WTC11 (cell line): Measurements from ENCODE around the gene DNAH5. TPM values are rescaled to one million over a fixed set of nuclear protein-coding genes. Genes with fewer than 3 reads are reported as not detected.

Source experiments
- ATAC-seq: fragments of 200-7000 bp; cut with Tn5 transposase; 2 replicates; pipeline ENCODE4 v1.10.0; 2021; ENCODE audit warnings: mild to moderate bottlenecking, moderate library complexity
- CTCF ChIA-PET: fragments of 300-600 bp; sonication (Branson Sonifier 250); formaldehyde crosslinking; loops from one replicate; lab custom pipeline; 2021; ENCODE audit warnings: antibody characterized with exemption; lab: Charles Lee
- POLR2A ChIA-PET: fragments of 350-600 bp; sonication (Branson Sonifier 250); formaldehyde crosslinking; loops from one replicate; lab custom pipeline; 2021; ENCODE audit warnings: antibody characterized with exemption; lab: Charles Lee
- DNase-seq: peaks from one replicate; pipeline ENCODE4 v3.0.0; 2021; ENCODE audit warnings: low spot score
- H3K27ac Mint-ChIP-seq: 2 replicates; pipeline ENCODE4 v1.8.0; 2021; ENCODE audit warnings: mixed read lengths
- H3K27me3 Mint-ChIP-seq: 2 replicates; pipeline ENCODE4 v1.8.0; 2021; ENCODE audit warnings: low read depth, mild to moderate bottlenecking, moderate library complexity, mixed read lengths
- H3K36me3 Mint-ChIP-seq: 2 replicates; pipeline ENCODE4 v1.8.0; 2021; ENCODE audit warnings: mixed read lengths
- H3K4me1 Mint-ChIP-seq: 2 replicates; pipeline ENCODE4 v1.8.0; 2022; ENCODE audit warnings: mixed read lengths
- H3K4me3 Mint-ChIP-seq: 2 replicates; pipeline ENCODE4 v1.8.0; 2021; ENCODE audit warnings: mild to moderate bottlenecking, moderate library complexity, mixed read lengths
- H3K9me3 Mint-ChIP-seq: 2 replicates; pipeline ENCODE4 v1.8.0; 2021; ENCODE audit warnings: mixed read lengths
- CREM ChIP-seq: sonication (generic); formaldehyde crosslinking; IDR thresholded peaks from 2 replicates; pipeline ENCODE4 v1.8.1; 2022; ENCODE audit warnings: mild to moderate bottlenecking, missing genetic modification reagents, moderate library complexity
- ETV6 ChIP-seq: sonication (generic); formaldehyde crosslinking; IDR thresholded peaks from 2 replicates; pipeline ENCODE4 v1.8.1; 2022; ENCODE audit warnings: mild to moderate bottlenecking, missing genetic modification reagents
- FOXK1 ChIP-seq: sonication (generic); formaldehyde crosslinking; IDR thresholded peaks from 2 replicates; pipeline ENCODE4 v1.8.0; 2022; ENCODE audit warnings: mild to moderate bottlenecking, moderate library complexity, missing genetic modification reagents
- GABPB1 ChIP-seq: sonication (generic); formaldehyde crosslinking; IDR thresholded peaks from 2 replicates; pipeline ENCODE4 v1.8.1; 2023; ENCODE audit warnings: mild to moderate bottlenecking, missing genetic modification reagents
- JAZF1 ChIP-seq: fragments of 250-450 bp; sonication (Bioruptor Pico); IDR thresholded peaks from 2 replicates; pipeline ENCODE4 v1.9.0; 2021; ENCODE audit warnings: moderate library complexity, mild to moderate bottlenecking, inconsistent platforms
- KAT7 ChIP-seq: sonication (generic); formaldehyde crosslinking; IDR thresholded peaks from 2 replicates; pipeline ENCODE4 v1.8.1; 2023; ENCODE audit warnings: missing genetic modification reagents, mild to moderate bottlenecking, borderline replicate concordance
- MXD4 ChIP-seq: fragments of 250-450 bp; sonication (Bioruptor Pico); IDR thresholded peaks from 2 replicates; pipeline ENCODE4 v1.8.0; 2021; ENCODE audit warnings: mild to moderate bottlenecking, moderate library complexity, borderline replicate concordance
- RELA ChIP-seq: sonication (generic); formaldehyde crosslinking; IDR thresholded peaks from 2 replicates; pipeline ENCODE4 v1.8.1; 2022; ENCODE audit warnings: missing genetic modification reagents, mild to moderate bottlenecking, borderline replicate concordance
- RORB ChIP-seq: fragments of 250-450 bp; sonication (Bioruptor Pico); IDR thresholded peaks from 2 replicates; pipeline ENCODE4 v1.9.0; 2021; ENCODE audit warnings: mild to moderate bottlenecking
- TEAD4 ChIP-seq: sonication (generic); formaldehyde crosslinking; IDR thresholded peaks from 2 replicates; pipeline ENCODE4 v1.8.0; 2022; ENCODE audit warnings: mild to moderate bottlenecking, missing genetic modification reagents
- ZNF138 ChIP-seq: sonication (generic); formaldehyde crosslinking; conservative IDR thresholded peaks from 2 replicates; pipeline ENCODE4 v1.8.1; 2022; ENCODE audit warnings: mild to moderate bottlenecking, moderate library complexity, missing genetic modification reagents
- ZNF263 ChIP-seq: sonication (generic); formaldehyde crosslinking; IDR thresholded peaks from 2 replicates; pipeline ENCODE4 v1.8.1; 2022; ENCODE audit warnings: low read depth, mild to moderate bottlenecking, moderate library complexity, missing genetic modification reagents
- ZNF317 ChIP-seq: sonication (generic); formaldehyde crosslinking; IDR thresholded peaks from 2 replicates; pipeline ENCODE4 v1.8.1; 2023; ENCODE audit warnings: low read depth, mild to moderate bottlenecking, moderate library complexity, missing genetic modification reagents, borderline replicate concordance
- ZNF416 ChIP-seq: fragments of 250-450 bp; sonication (Bioruptor Pico); IDR thresholded peaks from 2 replicates; pipeline ENCODE4 v1.9.0; 2021; ENCODE audit warnings: mild to moderate bottlenecking, inconsistent platforms
- ZNF671 ChIP-seq: fragments of 250-450 bp; sonication (Bioruptor Pico); IDR thresholded peaks from 2 replicates; pipeline ENCODE4 v1.8.0; 2021; ENCODE audit warnings: mild to moderate bottlenecking
- total RNA-seq: library from RNA; stranded (reverse); gene quantifications from 3 replicates; pipeline ENCODE4 v1.2.3, GENCODE V29; 2021
- TF ChIP-seq, protein P1 (sequence below): sonication (generic); formaldehyde crosslinking; IDR thresholded peaks from 2 replicates; pipeline ENCODE4 v1.8.1; 2023; ENCODE audit warnings: mild to moderate bottlenecking, missing genetic modification reagents
- TF ChIP-seq, protein P2 (sequence below): sonication (generic); formaldehyde crosslinking; IDR thresholded peaks from 2 replicates; pipeline ENCODE4 v1.8.1; 2023; ENCODE audit warnings: mild to moderate bottlenecking, missing genetic modification reagents, borderline replicate concordance
- TF ChIP-seq, protein P3 (sequence below): sonication (generic); formaldehyde crosslinking; IDR thresholded peaks from 2 replicates; pipeline ENCODE4 v1.8.1; 2022; ENCODE audit warnings: mild to moderate bottlenecking, moderate library complexity, missing genetic modification reagents
- TF ChIP-seq, protein P4 (sequence below): sonication (generic); formaldehyde crosslinking; IDR thresholded peaks from 2 replicates; pipeline ENCODE4 v1.8.1; 2023; ENCODE audit warnings: mild to moderate bottlenecking, moderate library complexity, missing genetic modification reagents
- TF ChIP-seq, protein P5 (sequence below): fragments of 250-450 bp; sonication (Bioruptor Pico); IDR thresholded peaks from 2 replicates; pipeline ENCODE4 v1.9.0; 2021; ENCODE audit warnings: mild to moderate bottlenecking, borderline replicate concordance
- TF ChIP-seq, protein P6 (sequence below): fragments of 250-450 bp; sonication (Bioruptor Pico); IDR thresholded peaks from 2 replicates; pipeline ENCODE4 v1.8.0; 2021; ENCODE audit warnings: mild to moderate bottlenecking

DNAH5 gene
- total RNA-seq, 1 experiment from 2014 or later: 0.35 TPM

DNA sequence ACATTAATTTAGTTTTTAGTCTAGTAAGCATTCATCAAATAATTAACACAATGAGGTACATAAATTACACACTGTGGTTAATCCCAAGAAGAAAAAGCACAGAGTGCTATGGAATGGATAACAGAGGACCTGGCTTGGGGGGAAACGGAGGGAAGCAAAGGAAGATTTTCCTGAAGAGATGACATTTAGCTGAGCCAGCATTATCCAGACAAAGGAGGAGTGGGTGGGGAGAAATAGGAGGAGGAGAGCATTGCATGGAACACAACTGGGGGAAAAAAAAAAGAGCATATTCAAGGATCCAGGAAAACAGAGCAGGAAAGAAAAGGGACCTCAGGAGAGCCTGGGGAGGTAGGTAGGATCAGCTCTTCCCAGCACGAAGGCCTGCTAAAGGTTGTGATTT, 170.8 kb downstream of the DNAH5 start (continued):
- TF ChIP-seq, protein P1, sequence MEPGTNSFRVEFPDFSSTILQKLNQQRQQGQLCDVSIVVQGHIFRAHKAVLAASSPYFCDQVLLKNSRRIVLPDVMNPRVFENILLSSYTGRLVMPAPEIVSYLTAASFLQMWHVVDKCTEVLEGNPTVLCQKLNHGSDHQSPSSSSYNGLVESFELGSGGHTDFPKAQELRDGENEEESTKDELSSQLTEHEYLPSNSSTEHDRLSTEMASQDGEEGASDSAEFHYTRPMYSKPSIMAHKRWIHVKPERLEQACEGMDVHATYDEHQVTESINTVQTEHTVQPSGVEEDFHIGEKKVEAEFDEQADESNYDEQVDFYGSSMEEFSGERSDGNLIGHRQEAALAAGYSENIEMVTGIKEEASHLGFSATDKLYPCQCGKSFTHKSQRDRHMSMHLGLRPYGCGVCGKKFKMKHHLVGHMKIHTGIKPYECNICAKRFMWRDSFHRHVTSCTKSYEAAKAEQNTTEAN (CRISPR knock-in tag): no peak
- TF ChIP-seq ZNF671 (CRISPR knock-in tag): no peak
- TF ChIP-seq RELA (CRISPR knock-in tag): no peak
- no peak for TF ChIP-seq FOXK1 (CRISPR knock-in tag)
- TF ChIP-seq ZNF138: no peak
- TF ChIP-seq ETV6 (CRISPR knock-in tag): no peak
- TF ChIP-seq TEAD4 (CRISPR knock-in tag): no peak
- TF ChIP-seq, protein P2, sequence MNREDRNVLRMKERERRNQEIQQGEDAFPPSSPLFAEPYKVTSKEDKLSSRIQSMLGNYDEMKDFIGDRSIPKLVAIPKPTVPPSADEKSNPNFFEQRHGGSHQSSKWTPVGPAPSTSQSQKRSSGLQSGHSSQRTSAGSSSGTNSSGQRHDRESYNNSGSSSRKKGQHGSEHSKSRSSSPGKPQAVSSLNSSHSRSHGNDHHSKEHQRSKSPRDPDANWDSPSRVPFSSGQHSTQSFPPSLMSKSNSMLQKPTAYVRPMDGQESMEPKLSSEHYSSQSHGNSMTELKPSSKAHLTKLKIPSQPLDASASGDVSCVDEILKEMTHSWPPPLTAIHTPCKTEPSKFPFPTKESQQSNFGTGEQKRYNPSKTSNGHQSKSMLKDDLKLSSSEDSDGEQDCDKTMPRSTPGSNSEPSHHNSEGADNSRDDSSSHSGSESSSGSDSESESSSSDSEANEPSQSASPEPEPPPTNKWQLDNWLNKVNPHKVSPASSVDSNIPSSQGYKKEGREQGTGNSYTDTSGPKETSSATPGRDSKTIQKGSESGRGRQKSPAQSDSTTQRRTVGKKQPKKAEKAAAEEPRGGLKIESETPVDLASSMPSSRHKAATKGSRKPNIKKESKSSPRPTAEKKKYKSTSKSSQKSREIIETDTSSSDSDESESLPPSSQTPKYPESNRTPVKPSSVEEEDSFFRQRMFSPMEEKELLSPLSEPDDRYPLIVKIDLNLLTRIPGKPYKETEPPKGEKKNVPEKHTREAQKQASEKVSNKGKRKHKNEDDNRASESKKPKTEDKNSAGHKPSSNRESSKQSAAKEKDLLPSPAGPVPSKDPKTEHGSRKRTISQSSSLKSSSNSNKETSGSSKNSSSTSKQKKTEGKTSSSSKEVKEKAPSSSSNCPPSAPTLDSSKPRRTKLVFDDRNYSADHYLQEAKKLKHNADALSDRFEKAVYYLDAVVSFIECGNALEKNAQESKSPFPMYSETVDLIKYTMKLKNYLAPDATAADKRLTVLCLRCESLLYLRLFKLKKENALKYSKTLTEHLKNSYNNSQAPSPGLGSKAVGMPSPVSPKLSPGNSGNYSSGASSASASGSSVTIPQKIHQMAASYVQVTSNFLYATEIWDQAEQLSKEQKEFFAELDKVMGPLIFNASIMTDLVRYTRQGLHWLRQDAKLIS (CRISPR knock-in tag): no peak
- no peak for TF ChIP-seq GABPB1 (CRISPR knock-in tag)
- TF ChIP-seq MXD4: no peak
- TF ChIP-seq, protein P3, sequence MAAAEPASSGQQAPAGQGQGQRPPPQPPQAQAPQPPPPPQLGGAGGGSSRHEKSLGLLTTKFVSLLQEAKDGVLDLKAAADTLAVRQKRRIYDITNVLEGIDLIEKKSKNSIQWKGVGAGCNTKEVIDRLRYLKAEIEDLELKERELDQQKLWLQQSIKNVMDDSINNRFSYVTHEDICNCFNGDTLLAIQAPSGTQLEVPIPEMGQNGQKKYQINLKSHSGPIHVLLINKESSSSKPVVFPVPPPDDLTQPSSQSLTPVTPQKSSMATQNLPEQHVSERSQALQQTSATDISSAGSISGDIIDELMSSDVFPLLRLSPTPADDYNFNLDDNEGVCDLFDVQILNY (CRISPR knock-in tag): no peak

DNA sequence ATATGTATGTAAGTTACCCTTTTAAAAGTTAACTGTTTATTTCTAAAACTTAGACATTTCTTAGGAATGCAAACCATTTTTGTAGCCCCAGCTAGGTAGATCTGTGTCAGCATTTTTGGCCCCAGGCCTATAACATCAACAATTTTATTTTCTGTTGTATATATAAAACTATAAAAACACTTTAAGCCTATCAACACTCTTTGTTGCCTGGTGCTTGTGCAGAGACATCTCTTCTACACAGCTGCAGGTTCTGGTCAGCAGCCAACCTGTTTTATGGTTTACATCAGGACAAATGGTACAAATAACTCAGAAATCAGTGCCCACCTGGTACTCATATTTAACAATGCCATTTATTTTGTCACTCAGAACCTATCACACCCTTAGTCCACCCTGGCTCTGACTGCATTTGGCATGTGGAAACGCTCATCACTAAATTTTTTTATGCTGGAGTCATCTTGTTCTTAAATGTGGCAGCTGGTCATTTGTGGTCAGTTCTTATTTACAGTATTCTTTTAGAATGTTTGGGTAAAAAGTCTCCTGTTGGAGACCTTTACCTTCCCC, 173.4 kb downstream of the DNAH5 start:
- ATAC-seq (no peak), DNase-seq (no peak)
- Mint-ChIP-seq H3K9me3 (peaks cover 7% of the 10 kb centered on the region; the same call in 1 of the 2 replicates), H3K4me3 (no peak overlapping the region), H3K36me3 (no peaks in the 10 kb centered on the region), H3K27ac (no peak overlapping the region), H3K27me3 (no peaks in the 10 kb centered on the region), H3K4me1 (peaks cover 6% of the 10 kb centered on the region; the same call in 1 of the 2 replicates)
- TF ChIP-seq ZNF317 (CRISPR knock-in tag) (no peak), KAT7 (no peak), ZNF416 (no peak), ZNF263 (no peak), FOXK1 (CRISPR knock-in tag) (no peak)
- TF ChIP-seq, protein P4, sequence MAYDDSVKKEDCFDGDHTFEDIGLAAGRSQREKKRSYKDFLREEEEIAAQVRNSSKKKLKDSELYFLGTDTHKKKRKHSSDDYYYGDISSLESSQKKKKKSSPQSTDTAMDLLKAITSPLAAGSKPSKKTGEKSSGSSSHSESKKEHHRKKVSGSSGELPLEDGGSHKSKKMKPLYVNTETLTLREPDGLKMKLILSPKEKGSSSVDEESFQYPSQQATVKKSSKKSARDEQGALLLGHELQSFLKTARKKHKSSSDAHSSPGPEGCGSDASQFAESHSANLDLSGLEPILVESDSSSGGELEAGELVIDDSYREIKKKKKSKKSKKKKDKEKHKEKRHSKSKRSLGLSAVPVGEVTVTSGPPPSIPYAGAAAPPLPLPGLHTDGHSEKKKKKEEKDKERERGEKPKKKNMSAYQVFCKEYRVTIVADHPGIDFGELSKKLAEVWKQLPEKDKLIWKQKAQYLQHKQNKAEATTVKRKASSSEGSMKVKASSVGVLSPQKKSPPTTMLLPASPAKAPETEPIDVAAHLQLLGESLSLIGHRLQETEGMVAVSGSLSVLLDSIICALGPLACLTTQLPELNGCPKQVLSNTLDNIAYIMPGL (CRISPR knock-in tag): no peak
- CTCF ChIA-PET: no interaction called here
- POLR2A ChIA-PET: no interaction called here

DNA sequence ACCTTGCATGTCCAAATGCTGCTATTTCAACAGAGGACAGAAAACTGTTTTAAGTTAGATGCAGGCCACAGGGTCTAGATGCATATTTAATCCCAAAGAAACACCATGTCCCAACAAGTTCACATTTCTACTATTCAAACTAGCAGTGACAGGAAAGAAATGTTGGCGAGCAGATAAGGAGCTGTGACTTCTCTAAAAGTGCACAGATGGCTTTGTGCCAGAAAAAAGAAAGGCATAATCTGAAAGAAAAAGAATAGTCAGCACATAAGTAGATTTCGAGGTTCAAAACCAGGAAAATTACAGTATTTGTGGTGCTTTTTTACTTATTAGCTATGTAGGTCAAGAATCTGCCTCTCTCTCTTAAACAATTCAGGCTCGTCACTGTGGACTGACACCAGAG, 178.3 kb downstream of the DNAH5 start:
- H3K4me1 Mint-ChIP-seq: peaks cover 11% of the 10 kb centered on the region; the same call in 1 of the 2 replicates
- H3K27me3 Mint-ChIP-seq: no peaks in the 10 kb centered on the region
- no peak overlapping the region for H3K4me3 Mint-ChIP-seq
- ChIA-PET CTCF (no interaction called here), POLR2A (no interaction called here)
- DNase-seq: no peak
- no peaks in the 10 kb centered on the region for H3K36me3 Mint-ChIP-seq
- no peak for ATAC-seq
- no peak overlapping the region for H3K27ac Mint-ChIP-seq
- H3K9me3 Mint-ChIP-seq: peaks cover 7% of the 10 kb centered on the region; the same call in 1 of the 2 replicates
- TF ChIP-seq CREM (CRISPR knock-in tag) (no peak), JAZF1 (no peak), RORB (CRISPR knock-in tag) (no peak)
- TF ChIP-seq, protein P5, sequence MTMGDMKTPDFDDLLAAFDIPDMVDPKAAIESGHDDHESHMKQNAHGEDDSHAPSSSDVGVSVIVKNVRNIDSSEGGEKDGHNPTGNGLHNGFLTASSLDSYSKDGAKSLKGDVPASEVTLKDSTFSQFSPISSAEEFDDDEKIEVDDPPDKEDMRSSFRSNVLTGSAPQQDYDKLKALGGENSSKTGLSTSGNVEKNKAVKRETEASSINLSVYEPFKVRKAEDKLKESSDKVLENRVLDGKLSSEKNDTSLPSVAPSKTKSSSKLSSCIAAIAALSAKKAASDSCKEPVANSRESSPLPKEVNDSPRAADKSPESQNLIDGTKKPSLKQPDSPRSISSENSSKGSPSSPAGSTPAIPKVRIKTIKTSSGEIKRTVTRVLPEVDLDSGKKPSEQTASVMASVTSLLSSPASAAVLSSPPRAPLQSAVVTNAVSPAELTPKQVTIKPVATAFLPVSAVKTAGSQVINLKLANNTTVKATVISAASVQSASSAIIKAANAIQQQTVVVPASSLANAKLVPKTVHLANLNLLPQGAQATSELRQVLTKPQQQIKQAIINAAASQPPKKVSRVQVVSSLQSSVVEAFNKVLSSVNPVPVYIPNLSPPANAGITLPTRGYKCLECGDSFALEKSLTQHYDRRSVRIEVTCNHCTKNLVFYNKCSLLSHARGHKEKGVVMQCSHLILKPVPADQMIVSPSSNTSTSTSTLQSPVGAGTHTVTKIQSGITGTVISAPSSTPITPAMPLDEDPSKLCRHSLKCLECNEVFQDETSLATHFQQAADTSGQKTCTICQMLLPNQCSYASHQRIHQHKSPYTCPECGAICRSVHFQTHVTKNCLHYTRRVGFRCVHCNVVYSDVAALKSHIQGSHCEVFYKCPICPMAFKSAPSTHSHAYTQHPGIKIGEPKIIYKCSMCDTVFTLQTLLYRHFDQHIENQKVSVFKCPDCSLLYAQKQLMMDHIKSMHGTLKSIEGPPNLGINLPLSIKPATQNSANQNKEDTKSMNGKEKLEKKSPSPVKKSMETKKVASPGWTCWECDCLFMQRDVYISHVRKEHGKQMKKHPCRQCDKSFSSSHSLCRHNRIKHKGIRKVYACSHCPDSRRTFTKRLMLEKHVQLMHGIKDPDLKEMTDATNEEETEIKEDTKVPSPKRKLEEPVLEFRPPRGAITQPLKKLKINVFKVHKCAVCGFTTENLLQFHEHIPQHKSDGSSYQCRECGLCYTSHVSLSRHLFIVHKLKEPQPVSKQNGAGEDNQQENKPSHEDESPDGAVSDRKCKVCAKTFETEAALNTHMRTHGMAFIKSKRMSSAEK (CRISPR knock-in tag): no peak
- TF ChIP-seq, protein P6, sequence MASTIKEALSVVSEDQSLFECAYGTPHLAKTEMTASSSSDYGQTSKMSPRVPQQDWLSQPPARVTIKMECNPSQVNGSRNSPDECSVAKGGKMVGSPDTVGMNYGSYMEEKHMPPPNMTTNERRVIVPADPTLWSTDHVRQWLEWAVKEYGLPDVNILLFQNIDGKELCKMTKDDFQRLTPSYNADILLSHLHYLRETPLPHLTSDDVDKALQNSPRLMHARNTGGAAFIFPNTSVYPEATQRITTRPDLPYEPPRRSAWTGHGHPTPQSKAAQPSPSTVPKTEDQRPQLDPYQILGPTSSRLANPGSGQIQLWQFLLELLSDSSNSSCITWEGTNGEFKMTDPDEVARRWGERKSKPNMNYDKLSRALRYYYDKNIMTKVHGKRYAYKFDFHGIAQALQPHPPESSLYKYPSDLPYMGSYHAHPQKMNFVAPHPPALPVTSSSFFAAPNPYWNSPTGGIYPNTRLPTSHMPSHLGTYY (CRISPR knock-in tag): no peak
